Left hindlimb (tissue), 1 donor: Measurements from ENCODE around the gene EPHA8.

ENCODE experiments used
- DNase-seq: peaks from one replicate; pipeline ENCODE4 v3.0.0-alpha.2; 2018

The EPHA8 gene

GRCh38 chr1:22569269-22569668, 6.0 kb downstream of the EPHA8 start:
- no peak for DNase-seq

GRCh38 chr1:22570140-22570909, 7.0 kb downstream of the EPHA8 start:
- no peak for DNase-seq

- peak; percentile 43 for DNase-seq
These were observed 9.5 kb downstream of the EPHA8 start for GRCh38 chr1:22572818-22573217.

GRCh38 chr1:22573237-22573636, 9.9 kb downstream of the EPHA8 start:
- DNase-seq = no peak

GRCh38 chr1:22575532-22576149, 12.4 kb downstream of the EPHA8 start:
- no peak for DNase-seq

- no peak for DNase-seq
These were observed 12.9 kb downstream of the EPHA8 start for GRCh38 chr1:22576150-22576544.

- no peak for DNase-seq
These were observed 13.3 kb downstream of the EPHA8 start for GRCh38 chr1:22576617-22577016.

GRCh38 chr1:22578732-22579361, 15.6 kb downstream of the EPHA8 start:
- no peak for DNase-seq

GRCh38 chr1:22579541-22580155, 16.4 kb downstream of the EPHA8 start:
- no peak for DNase-seq

- no peak for DNase-seq
These were observed 19.7 kb downstream of the EPHA8 start for GRCh38 chr1:22582661-22583635.

GRCh38 chr1:22584001-22584562, 20.8 kb downstream of the EPHA8 start:
- DNase-seq = no peak

- no peak for DNase-seq
These were observed 21.7 kb downstream of the EPHA8 start for GRCh38 chr1:22584970-22585369.

GRCh38 chr1:22585471-22585870, 22.2 kb downstream of the EPHA8 start:
- DNase-seq = no peak

- no peak for DNase-seq
These were observed 23.3 kb downstream of the EPHA8 start for GRCh38 chr1:22586356-22587130.

- DNase-seq = no peak
These were observed 24.0 kb downstream of the EPHA8 start for GRCh38 chr1:22587247-22587646.

- DNase-seq = no peak
These were observed 25.7 kb downstream of the EPHA8 start for GRCh38 chr1:22588899-22589422.

- DNase-seq = no peak
These were observed 28.3 kb downstream of the EPHA8 start for GRCh38 chr1:22591576-22591975.

- DNase-seq = no peak
These were observed 28.8 kb downstream of the EPHA8 start for GRCh38 chr1:22592051-22592450.

GRCh38 chr1:22592919-22593790, 29.9 kb downstream of the EPHA8 start:
- DNase-seq = no peak

- DNase-seq = no peak
These were observed 31.1 kb downstream of the EPHA8 start for GRCh38 chr1:22594396-22594795.
